NCI-H2029 treated with DMSO at 0.1 percent for 48 hours (cell line): Measurements from ENCODE around the gene PSENEN.
"Not testable (repeated sequence)": the region's sequence is repeated elsewhere in the genome, so short reads cannot be mapped to it uniquely, and the experiment has no call there.

Source experiments
- DNase-seq: peaks from one replicate; lab custom pipeline; 2025; lab: John Stamatoyannopoulos, UW

PSENEN gene

DNA sequence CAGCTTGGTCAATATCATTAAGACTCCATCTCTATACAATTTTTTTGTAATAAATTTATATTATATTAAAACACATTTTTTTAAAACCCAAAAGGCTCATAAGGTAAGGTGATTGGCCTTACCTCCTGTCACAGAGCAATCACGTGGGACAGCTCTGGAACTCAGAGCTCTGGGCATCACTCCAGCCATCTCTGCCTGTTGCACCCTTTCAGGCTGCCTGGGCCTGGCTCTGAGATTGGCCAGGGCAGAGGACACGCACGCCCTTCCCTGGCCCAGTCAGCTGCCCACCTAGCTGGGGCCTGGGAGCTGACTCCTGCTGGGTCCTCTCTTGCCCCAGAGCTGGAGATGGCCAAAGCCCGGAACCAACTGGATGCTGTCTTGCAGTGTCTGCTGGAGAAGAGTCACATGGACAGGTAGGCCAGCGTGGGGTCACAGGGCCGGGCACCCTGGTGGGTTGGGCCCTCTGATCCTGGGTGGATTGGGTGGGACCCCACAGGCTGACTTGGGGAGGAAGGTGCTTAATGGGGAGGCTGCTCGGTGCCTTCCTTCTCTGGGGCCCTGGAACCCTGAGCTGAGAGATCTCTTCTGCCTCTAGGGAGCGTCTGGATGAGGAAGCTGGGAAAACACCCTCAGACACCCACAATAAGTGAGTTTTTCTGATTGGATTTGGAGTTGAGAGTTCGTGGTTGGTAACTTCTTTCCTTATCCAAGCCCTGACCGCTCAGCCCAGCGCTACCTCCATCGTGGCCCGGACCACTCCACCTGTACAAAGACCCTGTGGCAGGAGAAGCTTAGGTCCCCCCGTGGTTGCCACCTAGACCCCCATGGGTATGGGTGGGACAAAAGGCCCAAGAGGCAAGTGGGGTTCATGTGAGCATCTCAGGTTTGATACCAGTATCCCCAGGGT is 6.6 kb downstream of the PSENEN start:
- no peak for DNase-seq

- no peak for DNase-seq
These were observed 7.4 kb downstream of the PSENEN start for GRCh38 chr19:35752746-35753350.

- no peak for DNase-seq
These were observed 8.4 kb downstream of the PSENEN start for GRCh38 chr19:35753634-35754369.

DNA sequence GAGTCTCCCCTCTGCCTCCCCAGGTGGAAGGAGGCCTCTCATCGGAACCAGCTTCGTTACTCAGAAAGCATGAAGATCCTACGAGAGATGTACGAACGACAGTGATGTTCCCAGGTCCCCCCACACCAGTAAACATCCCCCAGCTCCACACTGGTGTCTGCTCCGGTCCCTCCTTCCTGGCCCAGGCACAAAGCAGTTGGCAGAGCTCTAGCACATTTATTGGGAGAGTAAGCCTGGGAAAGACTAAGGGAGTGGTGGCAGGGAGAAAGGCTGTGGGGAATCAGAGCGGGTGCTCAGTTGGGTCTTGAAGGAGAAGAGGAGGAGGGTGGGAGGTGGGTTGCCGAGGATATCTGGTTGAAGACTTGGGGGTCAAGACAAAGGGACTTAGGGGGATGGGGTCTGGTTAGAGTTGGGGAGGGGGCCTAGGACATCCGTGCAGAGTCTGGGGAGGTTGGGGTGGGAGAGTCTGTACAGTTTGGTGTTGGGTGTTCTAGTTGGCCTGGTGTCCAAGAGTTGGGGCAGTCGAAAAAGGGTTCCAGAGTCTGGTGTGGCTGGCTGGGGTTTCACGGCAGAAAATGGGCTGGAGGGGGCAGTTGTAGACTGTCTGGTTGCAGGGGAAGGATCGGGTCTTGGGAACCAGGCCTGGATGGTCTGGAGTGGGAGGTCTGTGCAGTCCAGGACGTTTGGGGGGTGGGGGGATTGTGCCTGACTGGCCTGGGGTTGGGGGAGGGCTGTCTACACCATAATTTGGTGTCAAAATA is 9.1 kb downstream of the PSENEN start:
- no peak for DNase-seq

GRCh38 chr19:35755131-35755549 is 9.7 kb downstream of the PSENEN start:
- no peak for DNase-seq

DNA sequence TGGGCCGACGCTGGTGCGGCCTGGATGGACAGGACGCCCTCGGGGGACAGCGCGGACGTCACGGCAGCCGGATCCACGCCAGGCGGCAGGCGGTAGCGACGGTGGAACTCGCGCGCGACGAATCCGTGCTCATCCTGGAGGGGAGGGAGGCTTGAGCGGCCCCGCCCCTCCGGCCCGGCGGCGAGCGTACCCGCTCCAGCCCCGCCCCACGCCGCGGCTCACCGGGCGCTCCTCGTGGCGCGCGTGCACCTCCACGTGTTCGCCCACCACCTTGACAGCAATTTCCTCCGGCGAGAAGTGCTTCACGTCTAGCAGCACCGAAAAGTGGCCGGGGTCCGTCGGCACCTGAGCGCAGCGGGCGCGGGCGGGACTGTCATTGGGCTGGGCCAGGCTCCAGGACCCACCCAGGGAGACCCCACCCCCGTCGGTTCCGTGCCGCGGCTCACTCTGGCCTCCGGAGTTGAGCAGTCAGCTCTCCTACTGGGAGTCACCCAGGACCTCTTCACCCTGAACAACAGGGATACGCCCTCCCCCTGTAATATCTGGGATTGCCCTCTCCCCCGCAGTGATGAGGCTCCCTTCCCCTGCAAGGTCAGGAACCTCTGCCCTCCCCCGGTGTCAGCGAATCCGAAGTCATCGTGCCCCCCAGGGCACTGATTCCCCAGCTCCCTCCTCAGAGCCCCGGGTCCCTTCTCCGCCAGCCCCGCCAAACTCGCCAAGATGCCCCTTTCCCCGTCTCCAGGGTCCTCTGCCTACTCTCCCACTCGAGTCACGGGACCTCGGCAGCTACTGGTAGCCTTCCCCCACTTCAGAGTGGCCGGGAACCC is 10.3 kb downstream of the PSENEN start:
- no peak for DNase-seq

GRCh38 chr19:35756377-35757230 is 11.2 kb downstream of the PSENEN start, which contains the start of gene HSPB6:
HSPB6 (minus strand) TSS chr19:35757029; CDS start chr19:35757008, 21 bp downstream.
- peak; percentile 47 for DNase-seq

DNA sequence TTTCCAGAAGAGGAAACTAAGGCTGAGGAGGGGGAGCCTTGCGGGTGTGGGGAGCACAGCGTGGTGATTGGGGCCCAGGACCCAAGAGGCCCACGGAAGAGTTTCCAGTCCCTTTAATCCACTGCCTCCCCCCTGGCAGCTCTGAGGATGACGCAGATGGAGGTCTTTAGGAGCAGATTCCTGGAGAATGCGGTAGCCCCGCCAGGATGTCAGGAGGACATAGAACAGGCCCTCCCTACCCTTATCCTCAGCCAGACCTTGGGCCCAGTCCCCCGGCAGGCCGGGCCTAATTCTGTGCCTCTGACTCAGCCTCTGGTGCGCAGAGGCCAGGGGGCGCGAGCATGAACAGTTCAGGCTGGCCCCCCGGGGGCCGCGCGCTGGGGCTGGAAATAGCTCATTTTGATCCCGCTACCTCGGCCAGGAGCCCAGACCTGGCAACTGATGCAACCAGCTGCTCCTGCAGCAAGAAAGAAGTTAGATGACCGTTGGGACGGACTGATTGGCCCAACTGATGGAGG is 11.8 kb downstream of the PSENEN start:
- DNase-seq, result no peak

DNA sequence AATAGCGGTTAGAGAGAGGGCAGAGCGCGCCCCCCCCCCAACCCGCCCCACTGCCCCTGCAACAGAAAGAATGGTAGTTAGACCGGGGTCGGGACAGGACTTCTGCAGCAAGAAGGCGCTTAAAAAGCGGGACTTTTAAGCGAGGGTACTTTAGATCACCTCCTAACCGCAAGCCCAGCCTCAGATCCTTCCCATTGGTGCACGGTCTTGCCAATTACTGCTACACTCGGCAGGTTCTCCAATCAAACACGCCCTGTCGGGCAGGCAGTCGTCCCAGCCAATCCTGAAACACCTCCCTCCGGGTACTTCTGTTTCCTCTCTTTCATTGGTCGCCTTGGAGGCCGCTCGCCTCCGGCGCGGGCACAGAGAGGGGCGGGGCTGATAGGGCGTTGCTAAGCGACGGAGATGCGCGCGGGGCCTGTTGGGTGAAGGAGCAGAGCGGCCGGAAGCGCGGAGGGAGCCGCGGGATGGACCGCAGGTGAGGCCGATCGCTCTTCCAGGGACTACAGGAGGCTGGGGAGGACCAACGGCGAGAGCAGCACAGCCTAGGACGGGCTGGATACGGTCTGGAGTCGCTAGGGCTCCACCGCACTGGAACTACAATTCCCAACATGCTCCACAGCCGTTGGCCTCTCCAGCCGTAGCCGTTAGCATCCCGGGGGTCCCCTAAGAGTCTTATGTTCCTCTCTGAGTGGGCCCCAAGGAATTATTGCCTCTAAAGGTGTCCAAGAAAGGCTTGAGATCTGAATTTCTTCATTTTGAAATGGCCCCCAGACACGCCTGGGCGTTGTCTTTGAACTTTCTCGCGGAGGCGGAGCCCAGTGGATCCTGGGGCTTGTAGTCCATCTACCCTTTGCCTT is 12.5 kb downstream of the PSENEN start, which contains the start of gene PROSER3:
TSS of gene PROSER3 (plus strand) at position 428 of the 860 bp plus-strand sequence. CDS start at position 468, 40 bp downstream.
- DNase-seq, result peak; percentile 98

GRCh38 chr19:35759697-35760096 is 14.2 kb downstream of the PSENEN start:
- no peak for DNase-seq

DNA sequence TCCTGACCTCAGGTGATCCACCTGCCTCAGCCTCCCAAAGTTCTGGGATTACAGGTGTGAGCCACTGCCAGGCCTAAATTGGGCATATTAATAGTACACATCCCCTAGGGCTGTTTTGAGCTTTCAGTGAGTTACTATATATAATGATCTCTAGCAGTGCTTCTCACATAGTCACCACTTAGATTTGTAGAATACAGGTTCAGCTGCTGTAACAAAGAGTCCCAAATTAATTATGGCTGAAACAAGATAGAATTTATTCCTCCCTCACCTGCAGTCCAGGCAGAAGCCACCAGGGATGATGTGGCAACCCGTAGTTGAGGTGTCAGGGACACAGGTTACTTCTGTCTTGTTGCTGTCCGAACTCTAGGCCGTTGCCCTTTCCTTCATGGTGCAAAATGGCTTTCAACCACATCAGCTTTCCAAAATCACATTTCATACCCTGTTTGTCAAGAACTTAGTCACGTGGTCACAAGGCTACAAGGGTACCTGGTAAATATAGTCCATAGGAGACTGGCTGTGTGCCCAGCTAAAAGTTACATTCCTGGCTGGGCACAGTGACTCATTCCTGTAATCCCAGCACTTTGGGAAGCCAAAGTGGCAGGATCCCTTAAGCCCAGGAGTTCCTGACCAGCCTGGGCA is 15.4 kb downstream of the PSENEN start:
- no peak for DNase-seq

DNA sequence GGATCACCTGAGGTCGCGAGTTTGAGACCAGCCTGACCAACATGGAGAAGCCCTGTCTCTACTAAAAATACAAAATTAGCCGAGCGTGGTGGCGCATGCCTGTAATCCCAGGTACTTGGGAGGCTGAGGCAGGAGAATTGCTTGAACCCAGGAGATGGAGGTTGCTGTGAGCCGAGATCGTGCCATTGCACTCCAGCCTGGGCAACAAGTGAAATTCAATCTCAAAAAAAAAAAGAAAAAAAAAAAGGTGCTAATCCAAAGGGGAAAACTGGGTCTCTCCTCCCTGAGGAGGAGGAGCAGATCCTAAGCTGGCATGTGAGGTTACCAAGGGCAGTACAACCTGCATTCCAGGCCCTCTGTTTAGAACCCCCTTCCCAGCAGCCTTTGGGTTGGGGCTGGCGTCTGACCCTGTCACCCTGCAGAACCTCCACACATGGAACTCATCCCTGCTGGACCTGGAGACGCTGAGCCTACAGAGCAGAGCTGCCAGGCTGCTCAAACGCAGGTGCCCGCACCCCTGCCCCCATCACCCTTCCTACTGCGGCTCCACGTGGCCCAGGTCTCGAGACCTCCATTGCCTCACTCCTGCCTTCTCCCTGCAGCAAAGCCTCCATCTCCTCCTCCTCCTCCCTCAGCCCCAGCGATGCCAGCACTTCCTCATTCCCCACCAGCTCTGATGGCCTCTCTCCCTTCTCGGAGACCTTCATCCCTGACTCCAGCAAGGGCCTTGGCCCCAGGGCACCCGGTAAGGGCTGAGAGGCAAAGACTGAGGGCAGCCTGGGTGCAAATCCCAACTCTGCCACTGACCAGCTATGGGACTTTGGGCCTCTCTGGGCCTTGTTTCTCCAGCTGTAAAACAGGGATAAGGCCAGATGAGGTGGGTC is 19.2 kb downstream of the PSENEN start:
- no peak for DNase-seq

- no peak for DNase-seq
These were observed 21.2 kb downstream of the PSENEN start for GRCh38 chr19:35766571-35767104.

GRCh38 chr19:35767288-35768081 is 22.0 kb downstream of the PSENEN start:
- no peak for DNase-seq

GRCh38 chr19:35768082-35768421 is 22.6 kb downstream of the PSENEN start:
- DNase-seq, result no peak

DNA sequence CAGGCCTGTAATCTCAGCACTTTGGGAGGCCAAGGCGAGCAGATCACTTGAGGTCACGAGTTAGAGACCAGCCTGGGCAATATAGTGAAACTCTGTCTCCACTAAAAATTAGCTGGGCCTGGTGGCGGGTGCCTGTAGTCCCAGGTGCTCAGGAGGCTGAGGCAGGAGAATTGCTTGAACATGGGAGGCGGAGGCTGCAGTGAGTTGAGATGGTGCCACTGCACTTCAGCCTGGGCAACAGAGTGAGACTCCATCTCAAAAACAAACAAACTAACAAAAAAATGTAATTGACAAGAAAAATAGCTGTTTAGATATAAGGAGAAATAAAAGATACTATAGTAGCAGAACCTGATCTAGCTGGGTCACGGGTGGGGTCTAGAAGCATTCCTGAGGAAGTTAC is 26.9 kb downstream of the PSENEN start:
- not testable (repeated sequence) for DNase-seq
